ENCODE measurements around the gene RCOR1.

Gene RCOR1

DNA sequence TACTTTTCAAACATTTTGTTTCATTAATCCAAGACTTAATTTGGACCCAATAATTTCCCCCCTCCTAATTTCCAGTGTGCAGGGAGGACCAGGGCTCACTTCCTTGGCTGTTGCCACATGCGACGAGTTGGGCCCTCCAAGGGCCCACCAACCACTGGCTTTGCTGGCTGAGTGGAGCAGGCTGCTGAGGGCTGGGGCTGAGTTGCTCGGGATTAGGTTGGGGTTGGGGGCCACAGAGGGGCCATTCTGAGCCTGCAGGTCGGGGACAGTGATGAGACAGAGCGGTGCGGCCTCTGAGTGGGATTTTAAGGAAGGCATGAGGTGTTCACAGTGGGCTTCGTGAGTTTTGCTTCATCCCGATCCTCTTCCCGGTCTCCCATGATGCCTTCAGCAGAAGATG, 178.7 kb downstream of the RCOR1 start:
- DNase-seq = no peak

DNA sequence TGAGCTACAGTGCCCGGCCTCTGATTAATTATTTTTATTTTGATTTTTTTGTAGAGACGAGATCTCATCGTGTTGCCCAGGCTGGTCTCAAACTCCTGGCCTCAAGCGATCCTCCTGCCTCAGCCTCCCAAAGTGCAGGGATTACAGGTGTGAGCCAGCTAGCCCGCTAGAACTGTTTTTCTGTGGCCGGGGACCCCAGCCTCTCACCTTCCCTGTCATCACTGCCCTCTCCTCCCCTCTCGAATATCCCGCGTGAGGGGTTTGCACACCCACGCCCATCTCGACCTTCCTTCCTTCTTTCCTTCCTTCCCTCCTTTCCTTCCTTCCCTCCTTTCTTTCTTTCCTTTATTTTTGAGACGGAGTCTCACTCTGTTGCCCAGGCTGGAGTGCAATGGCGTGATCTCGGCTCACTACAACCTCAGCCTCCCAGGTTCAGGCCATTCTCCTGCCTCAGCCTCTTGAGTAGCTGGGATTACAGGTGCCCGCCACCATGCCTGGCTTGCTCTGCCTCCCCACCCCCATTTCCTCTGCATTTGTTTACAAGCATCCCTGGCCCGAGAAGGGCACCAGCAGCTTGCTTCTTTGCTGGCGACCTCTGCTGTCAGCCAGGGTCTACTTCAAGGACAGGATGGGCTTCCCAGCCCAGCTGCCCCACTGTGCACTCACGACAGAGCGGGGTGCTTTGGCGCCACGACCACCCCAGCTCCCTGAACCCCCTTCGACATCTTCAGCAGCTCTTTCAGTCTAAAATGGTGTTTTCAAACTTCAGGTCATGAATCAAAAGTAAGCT, 180.5 kb downstream of the RCOR1 start:
- no peak for DNase-seq

DNA sequence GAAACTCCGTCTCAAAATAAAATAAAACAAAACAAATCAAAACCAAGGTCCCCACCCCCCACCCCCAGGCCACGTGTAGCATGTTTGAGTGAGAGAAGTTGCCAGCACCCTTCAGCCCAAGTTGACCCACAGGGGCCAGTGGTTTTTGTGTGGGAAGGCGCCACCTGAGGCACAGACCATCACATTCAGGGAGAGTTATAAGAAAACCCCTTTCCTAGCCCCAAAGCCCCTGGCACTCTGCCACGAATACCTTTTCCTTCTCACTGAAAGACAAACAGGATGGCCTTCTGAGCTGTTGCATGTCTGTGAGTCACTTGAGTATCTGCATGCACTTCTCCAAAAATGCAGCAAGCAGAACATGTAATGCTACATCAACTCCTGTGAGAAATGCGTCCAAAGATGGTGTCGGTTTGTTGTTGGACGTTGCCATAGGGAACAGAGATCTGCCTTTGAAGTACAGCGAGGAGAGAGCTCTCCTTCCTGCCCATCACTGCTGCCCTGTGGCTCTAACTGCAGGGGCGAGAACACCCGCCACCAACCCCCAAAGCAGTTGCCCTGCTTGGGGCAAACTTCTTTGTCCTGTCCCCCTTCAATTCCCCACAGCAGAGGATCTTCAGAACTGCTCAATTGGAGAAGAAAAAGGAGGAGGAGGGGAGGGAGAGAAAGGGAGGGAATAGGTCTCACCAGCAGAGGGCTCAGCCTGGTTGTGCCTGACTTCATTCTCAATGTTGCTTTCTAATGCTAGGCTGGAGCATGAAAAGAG, 182.1 kb downstream of the RCOR1 start:
- peak in 34 of 56 donors; percentile 15 to 81 (median 44) for DNase-seq

DNA sequence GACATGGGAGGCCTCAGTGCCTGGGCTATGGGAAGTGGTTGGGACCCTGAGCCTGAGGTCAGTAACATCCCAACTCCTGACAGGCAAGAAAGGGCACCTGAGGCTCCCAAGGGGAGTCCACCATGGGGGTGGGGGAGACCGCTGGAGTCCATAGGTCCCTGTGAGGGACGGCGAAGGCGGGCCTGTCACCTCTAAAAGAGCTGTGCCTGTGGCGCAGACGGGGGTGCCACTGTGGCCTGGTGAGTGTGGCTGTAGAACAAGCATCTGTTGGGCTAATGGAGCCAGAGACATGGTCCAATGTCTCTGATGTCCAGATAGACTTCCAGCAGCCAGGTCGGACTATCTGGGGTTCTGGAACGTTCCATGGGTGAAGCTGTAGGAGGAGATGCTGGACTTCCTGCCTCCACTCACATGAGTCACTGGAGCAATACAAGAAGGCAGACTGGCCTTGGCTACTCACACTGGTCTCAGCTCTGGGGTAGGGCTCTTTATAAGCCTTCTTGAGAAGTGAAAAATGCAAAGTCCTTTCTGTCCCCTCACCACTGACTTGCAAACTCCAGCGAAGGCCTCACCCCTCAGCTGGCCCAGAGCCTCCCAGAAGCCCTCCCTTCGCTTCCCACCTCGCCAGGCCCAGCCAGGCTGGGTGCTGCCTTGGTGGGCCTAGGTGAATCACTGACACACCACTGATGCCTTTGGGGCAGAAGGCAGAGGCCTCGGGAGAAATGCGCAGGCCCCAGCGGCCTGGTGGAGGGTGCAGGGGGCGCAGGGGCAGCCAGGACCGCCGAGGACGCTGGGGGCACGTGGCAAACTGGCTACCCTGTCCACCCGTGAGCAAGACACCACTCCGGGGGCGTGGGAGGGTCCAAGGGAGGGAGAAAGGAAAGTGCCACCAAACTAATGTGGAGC, 183.7 kb downstream of the RCOR1 start:
- peak in 1 of 56 donors; percentile 48 for DNase-seq

DNA sequence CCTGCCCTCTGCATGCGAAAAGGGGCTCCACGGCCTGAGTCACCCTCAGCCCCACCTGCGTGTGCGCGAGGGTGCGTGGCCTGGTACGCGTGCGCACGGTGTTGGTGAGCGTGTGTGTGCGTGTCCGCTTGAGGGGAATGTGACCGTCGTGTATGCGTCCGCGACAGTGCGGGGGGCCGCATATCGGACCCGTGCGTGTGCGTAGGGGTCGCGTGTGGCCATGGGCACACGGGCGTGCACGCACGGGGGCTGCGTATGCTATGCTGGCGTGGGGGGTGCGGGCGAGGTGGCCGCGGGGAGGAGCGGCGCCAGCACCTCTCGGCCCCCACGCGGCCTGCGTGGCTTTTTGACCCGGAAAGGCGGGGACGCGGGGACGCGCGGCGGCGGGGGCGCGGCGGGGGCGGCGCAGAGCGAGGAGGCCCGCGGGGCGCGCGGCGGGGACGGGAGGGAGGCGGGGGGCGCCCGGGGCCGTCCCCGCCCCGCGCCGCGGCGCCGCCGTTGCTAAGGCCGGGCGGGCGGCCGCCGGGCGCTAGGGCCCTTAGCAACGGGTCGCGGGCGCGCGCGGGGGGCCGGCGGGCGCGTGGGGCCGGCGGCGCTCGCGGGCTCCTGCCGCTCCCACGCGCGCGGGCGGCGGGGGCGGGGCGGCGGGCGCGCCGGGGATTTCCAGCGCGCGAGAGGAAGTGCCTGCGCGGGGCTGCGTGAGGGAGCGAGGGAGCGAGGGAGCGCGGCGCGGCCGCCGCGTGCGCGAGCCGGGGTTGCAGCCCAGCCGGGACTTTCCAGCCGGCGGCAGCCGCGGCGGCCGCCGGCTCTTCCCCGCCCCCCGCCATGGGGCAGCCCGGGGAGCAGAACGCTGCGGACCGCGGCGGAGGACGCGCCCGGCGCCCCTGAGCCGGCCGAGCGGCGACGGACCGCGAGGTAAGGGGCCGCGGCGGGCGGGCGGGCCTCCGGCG, 184.6 kb downstream of the RCOR1 start, which contains the start of gene TRAF3:
Gene TRAF3 (plus strand): TSS at position 689 of the 950 bp plus-strand sequence. CDS start 92,753 bp downstream, outside the sequence.
- DNase-seq = peak in 29 of 56 donors; percentile 20 to 75 (median 48)

DNA sequence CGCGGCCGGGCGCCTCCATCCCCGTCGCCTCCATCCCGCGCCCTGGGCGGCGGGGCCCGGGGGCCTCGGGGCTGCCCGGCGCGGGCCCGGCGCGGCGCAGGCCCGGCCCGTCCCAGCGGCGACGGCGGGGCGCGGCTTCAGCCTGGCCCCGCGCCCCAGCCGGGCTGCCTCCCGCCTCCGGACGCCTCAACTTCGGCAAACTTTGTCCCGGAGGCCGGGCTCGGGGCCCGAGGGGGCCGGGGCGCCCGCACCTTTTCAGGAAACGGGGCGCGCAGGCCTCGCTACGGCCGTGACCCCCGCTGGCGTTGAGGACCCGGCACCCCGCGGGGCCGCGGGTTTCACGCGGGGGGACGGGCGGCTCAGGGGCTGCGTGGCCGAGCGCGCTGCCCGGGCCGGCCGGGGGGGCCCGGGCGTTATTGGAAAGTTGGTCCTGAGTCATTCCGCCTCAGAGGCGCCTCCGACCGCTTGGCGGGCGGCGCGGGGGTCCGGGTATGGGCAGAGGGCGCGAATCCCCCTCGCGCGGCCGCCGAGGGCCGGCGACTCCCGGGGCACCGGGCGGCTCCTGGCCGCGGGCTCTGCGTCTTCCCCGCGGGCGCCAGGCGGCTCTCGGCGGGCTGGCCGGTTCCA, 185.4 kb downstream of the RCOR1 start:
- DNase-seq = peak in 3 of 56 donors; percentile 30 to 41 (median 33)

DNA sequence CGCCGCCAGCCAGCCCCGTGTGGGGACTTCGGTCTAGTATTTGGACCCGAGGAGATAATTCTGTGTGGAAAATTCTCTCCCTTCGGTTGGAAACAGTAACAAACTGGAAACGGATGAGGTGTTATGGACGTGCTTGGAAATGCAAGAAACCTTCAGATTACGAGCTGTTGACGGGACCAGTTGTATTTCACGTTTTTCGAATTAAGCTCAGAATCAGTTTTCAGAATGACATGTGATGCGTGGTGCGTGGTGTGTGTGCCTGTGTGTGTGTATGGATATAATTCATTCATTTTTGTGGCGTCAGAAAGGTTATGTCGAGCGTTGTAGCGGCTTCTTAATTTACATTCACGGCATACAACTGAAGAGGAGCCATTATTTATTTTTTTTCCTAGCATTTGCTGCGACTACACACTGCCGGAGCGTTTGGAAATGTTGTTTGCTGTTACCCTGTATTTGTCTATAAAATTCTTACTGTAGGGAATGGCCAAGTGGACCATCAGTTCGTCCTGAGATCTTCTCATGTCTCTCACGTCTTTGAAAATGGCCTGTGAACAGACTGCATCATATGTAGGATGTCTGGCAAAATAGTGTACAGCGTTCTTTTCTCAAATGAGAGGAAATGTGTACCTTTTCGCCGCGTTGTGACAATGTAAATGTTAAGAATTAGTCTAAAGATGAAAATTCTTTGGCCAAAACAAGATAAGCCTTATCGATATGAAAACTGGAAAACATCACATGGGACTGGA, 186.1 kb downstream of the RCOR1 start:
- peak in 4 of 56 donors; percentile 19 to 24 (median 22) for DNase-seq

DNA sequence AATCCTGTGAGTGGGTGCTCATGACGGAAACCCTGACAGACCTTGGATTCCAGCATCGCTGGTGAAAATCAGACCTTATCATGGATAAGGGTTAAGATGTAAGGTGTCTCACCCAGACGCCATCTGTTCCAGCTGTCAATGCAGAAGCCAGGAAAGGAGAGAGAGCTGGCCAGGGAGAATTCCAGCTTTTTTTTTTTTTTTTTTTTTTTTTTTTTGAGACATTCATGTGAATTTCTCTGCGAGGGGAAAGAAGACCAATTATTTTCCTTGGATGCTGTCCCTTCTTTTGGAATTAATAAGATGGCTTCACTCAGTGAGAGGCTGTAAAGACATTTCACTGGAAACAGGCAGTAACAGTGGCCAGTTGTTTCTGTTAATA, 186.6 kb downstream of the RCOR1 start:
- DNase-seq = no peak

DNA sequence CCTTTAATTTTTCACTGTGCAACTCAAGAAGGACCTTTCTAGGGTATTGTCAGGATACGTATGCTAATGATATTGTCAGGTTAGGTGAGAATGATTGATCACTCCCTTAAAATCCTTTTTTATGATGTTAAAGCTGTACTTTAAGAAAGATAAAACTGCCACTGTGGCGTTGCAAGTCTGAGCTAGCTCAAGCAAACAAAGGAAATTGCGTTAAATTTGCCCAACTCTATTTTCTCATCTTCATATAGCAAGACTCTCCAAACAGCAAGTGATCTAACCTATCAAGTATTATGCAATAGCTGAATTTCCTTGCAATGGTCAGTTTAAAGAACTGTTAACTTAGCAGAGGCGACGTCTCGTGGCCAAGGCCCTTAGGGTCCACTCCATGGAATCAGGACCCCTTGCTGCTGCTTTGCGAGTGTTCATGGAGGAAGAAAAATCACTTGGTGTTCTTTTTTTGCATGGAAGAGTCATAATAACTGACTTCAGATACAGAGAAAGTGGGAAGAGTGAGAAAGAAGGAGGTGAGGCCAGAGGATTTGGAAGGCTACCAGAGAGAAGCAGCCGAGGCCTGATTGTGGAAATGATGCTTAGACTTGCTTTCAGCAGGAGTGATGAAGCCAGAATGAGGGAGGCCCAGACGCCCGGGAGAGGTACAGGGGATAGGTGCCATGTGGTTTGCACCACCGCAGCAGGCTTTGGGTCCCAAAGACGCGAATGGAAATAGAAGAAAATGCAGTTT, 187.3 kb downstream of the RCOR1 start:
- peak in 6 of 56 donors; percentile 17 to 36 (median 20) for DNase-seq
